K562 (cell line): ENCODE data around the gene WWC2. TPM values are rescaled to one million over a fixed set of nuclear protein-coding genes. Genes with fewer than 3 reads are reported as not detected.

Experiments
- ARID3B ChIP-seq: fragments of 250-450 bp; sonication (Bioruptor Pico); IDR thresholded peaks from 2 replicates; pipeline ENCODE4 v1.4.0; 2020; ENCODE audit warnings: borderline replicate concordance
- CHAMP1 ChIP-seq: fragments of 450-650 bp; IDR thresholded peaks from 2 replicates; pipeline ENCODE4 v1.6.1; 2016; ENCODE audit warnings: mild to moderate bottlenecking
- FOXK1 ChIP-seq: sonication (generic); formaldehyde crosslinking; IDR thresholded peaks from 2 replicates; pipeline ENCODE4 v1.8.0; 2022; ENCODE audit warnings: missing genetic modification reagents, mild to moderate bottlenecking, borderline replicate concordance
- L3MBTL2 ChIP-seq: fragments of 450-650 bp; IDR thresholded peaks from 2 replicates; pipeline ENCODE4 v1.6.1; 2016; ENCODE audit warnings: mild to moderate bottlenecking, moderate library complexity
- NR1H2 ChIP-seq: sonication (generic); formaldehyde crosslinking; IDR thresholded peaks from 2 replicates; pipeline ENCODE4 v1.4.0; 2020; ENCODE audit warnings: mild to moderate bottlenecking, missing genetic modification reagents
- SMARCA4 ChIP-seq: fragments of 450-650 bp; IDR thresholded peaks from 2 replicates; pipeline ENCODE4 v1.6.1; 2016
- TCF7L2 ChIP-seq: fragments of 150-350 bp; IDR thresholded peaks from 2 replicates; pipeline ENCODE4 v1.6.1; 2016; ENCODE audit warnings: low read depth, mild to moderate bottlenecking, low read length, moderate library complexity
- U2AF2 ChIP-seq: fragments of 200-400 bp; formaldehyde crosslinking; optimal IDR thresholded peaks from 2 replicates; pipeline ENCODE3; 2017; ENCODE audit warnings: low read depth, mild to moderate bottlenecking, low read length
- ZNF175 ChIP-seq: fragments of 200-800 bp; sonication (Bioruptor generic); IDR thresholded peaks from 2 replicates; pipeline ENCODE4 v1.6.1; 2016; ENCODE audit warnings: low read depth, mild to moderate bottlenecking, missing genetic modification characterization, missing compliant biosample characterization
- ZNF592 ChIP-seq: fragments of 450-650 bp; IDR thresholded peaks from 2 replicates; pipeline ENCODE4 v1.6.1; 2017; ENCODE audit warnings: antibody characterized with exemption, mild to moderate bottlenecking
- polyA plus RNA-seq, 8 experiments: library from polyadenylated mRNA; depleted of rRNA in 4 of 8; stranded (reverse) in 5 of 8; unstranded in 3 of 8; fragments of >200 nt; fragmentation: Nextera tagmentation in 2 of 8; fragmentation: Illumina TruSeq in 1 of 8; extraction: Ambion mirVana in 2 of 8; extraction: Trizol in 1 of 8; gene quantifications; 2 replicates each; pipeline versions ENCODE4 v1.2.1 to v1.2.3, GENCODE V29; 2011 to 2014; ENCODE audit warnings: inconsistent platforms in 1 of 8, missing spikeins in 1 of 8
- total RNA-seq, 7 experiments: library from RNA; depleted of rRNA in 6 of 7; stranded (reverse); fragments of >200 nt in 6 of 7; fragmentation: Illumina TruSeq in 2 of 7; extraction: Trizol in 2 of 7; gene quantifications; 2 replicates each; pipeline versions ENCODE4 v1.2.1 to v1.2.3, GENCODE V29; 2011 to 2021; ENCODE audit warnings: low replicate concordance in 1 of 7

WWC2 gene
- total and polyA plus RNA-seq, 9 of the 15 experiments (the other 6 are each of a cell fraction or from before 2014, with no cell fraction given), result 3.7 to 39.4 (median 19.6) TPM

DNA sequence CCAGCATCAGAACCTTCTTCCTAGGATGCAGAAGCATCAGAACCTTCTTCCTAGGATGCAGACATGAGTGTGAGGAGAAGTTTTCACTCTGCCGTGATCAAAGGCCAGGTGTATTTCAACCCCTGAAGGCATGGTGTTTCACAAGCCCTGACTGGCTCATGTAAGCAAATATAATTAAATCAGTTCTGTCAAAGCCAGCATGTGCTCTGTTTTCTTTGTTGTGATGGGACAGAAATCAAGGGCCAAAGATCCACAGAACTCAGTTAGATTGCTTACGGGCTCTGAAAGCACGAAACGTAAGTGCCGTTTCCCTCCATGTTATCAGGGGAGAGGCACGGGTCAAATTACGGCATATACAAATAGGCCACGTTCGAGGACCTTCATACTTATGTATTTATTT is 255.2 kb downstream of the WWC2 start (continued):
- TF ChIP-seq TCF7L2 (no peak), NR1H2 (CRISPR knock-in tag) (no peak), ZNF592 (peak; percentile 55), FOXK1 (no peak), SMARCA4 (no peak), U2AF2 (no peak), CHAMP1 (no peak), L3MBTL2 (peak; percentile 38; the same call in 1 of the 2 replicates), ARID3B (CRISPR knock-in tag) (no peak), ZNF175 (CRISPR knock-in tag) (no peak)
